Calu3 (cell line): ENCODE data around the gene NFATC3. TPM values are rescaled to one million over a fixed set of nuclear protein-coding genes. Genes with fewer than 3 reads are reported as not detected.
A peak's percentile ranks its signal among the peaks of the same experiment; 100 is the strongest.

ENCODE experiments used
- BruUV-seq: library from RNA; stranded (reverse); fragments of 400-500 nt; replicated peaks from 2 replicates; lab custom pipeline; 2021; lab: Mats Ljungman, UMichigan
- CTCF ChIA-PET: fragments of 300-600 bp; sonication (Branson Sonifier 250); formaldehyde crosslinking; loops from one replicate; lab custom pipeline; 2022; ENCODE audit warnings: antibody characterized with exemption; lab: Charles Lee
- DNase-seq: peaks from one replicate; pipeline ENCODE4 v3.0.0; 2022
- H3K27ac Mint-ChIP-seq: one replicate; pipeline ENCODE4 v1.8.0; 2022; ENCODE audit warnings: mixed read lengths; ENCODE audit not compliant: unreplicated experiment
- H3K27me3 Mint-ChIP-seq: one replicate; pipeline ENCODE4 v1.8.0; 2022; ENCODE audit warnings: mixed read lengths; ENCODE audit not compliant: unreplicated experiment
- H3K36me3 Mint-ChIP-seq: one replicate; pipeline ENCODE4 v1.8.0; 2022; ENCODE audit warnings: mild to moderate bottlenecking, moderate library complexity, mixed read lengths; ENCODE audit not compliant: insufficient read depth, unreplicated experiment
- H3K4me1 Mint-ChIP-seq: one replicate; pipeline ENCODE4 v1.8.0; 2022; ENCODE audit warnings: mild to moderate bottlenecking, low read depth, mixed read lengths; ENCODE audit not compliant: unreplicated experiment
- H3K4me3 Mint-ChIP-seq: one replicate; pipeline ENCODE4 v1.8.0; 2022; ENCODE audit warnings: mild to moderate bottlenecking, low read depth, moderate library complexity, mixed read lengths; ENCODE audit not compliant: unreplicated experiment
- H3K9me3 Mint-ChIP-seq: one replicate; pipeline ENCODE4 v1.8.0; 2022; ENCODE audit warnings: low read depth, mixed read lengths; ENCODE audit not compliant: unreplicated experiment
- CTCF ChIP-seq: fragments of 200-600 bp; IDR thresholded peaks from one replicate; pipeline ENCODE4 v1.8.0; 2022; ENCODE audit warnings: antibody characterized with exemption; ENCODE audit not compliant: unreplicated experiment
- intact Hi-C: fragments of 100-400 bp; cut with micrococcal nuclease; formaldehyde crosslinking; loops from one replicate; pipeline ENCODE4 v1.10.0; 2022; ENCODE audit not compliant: unreplicated experiment
- total RNA-seq: library from RNA; stranded (reverse); gene quantifications from 2 replicates; pipeline ENCODE4 v1.2.3, GENCODE V29; 2022

NFATC3 gene
- total RNA-seq, 1 experiment from 2014 or later, result 39.3 TPM

GRCh38 chr16:68246121-68246520 lies 161.0 kb downstream of the NFATC3 start:
- Mint-ChIP-seq H3K9me3 (no peaks in the 10 kb centered on the region), H3K4me3 (peak overlapping the region; percentile 93), H3K27me3 (no peaks in the 10 kb centered on the region), H3K27ac (no peak overlapping the region), H3K4me1 (peaks cover 25% of the 10 kb centered on the region), H3K36me3 (peaks cover 48% of the 10 kb centered on the region)
- CTCF ChIA-PET, result no interaction called here
- no peak for TF ChIP-seq CTCF
- intact Hi-C loops, result no loop called here
- no TSS peak for BruUV-seq
- DNase-seq, result no peak

- Mint-ChIP-seq H3K27ac (no peak overlapping the region), H3K4me3 (peak overlapping the region; percentile 93), H3K27me3 (no peaks in the 10 kb centered on the region), H3K9me3 (no peaks in the 10 kb centered on the region), H3K4me1 (peaks cover 25% of the 10 kb centered on the region), H3K36me3 (peaks cover 51% of the 10 kb centered on the region)
- BruUV-seq, result no TSS peak
- CTCF ChIA-PET, result no interaction called here
- no peak for TF ChIP-seq CTCF
- intact Hi-C loops, result no loop called here
- no peak for DNase-seq
Observed at GRCh38 chr16:68246666-68247065, 161.5 kb downstream of the NFATC3 start.

- H3K27ac Mint-ChIP-seq, result no peak overlapping the region
- H3K9me3 Mint-ChIP-seq, result no peaks in the 10 kb centered on the region
- no TSS peak for BruUV-seq
- TF ChIP-seq CTCF, result no peak
- no peak overlapping the region for H3K4me3 Mint-ChIP-seq
- CTCF ChIA-PET, result no interaction called here
- no peak for DNase-seq
- intact Hi-C loops, result no loop called here
- peaks cover 50% of the 10 kb centered on the region for H3K36me3 Mint-ChIP-seq
- H3K27me3 Mint-ChIP-seq, result no peaks in the 10 kb centered on the region
- H3K4me1 Mint-ChIP-seq, result peaks cover 25% of the 10 kb centered on the region
Observed at GRCh38 chr16:68247400-68247799, 162.2 kb downstream of the NFATC3 start.

- intact Hi-C loops, result no loop called here
Observed at GRCh38 chr16:68247932-68248331, 162.8 kb downstream of the NFATC3 start.

More at GRCh38 chr16:68247932-68248331, 162.8 kb downstream of the NFATC3 start:
- no TSS peak for BruUV-seq
- H3K4me1 Mint-ChIP-seq, result peaks cover 25% of the 10 kb centered on the region
- no peak overlapping the region for H3K4me3 Mint-ChIP-seq
- H3K36me3 Mint-ChIP-seq, result peaks cover 45% of the 10 kb centered on the region
- H3K9me3 Mint-ChIP-seq, result no peaks in the 10 kb centered on the region
- no peaks in the 10 kb centered on the region for H3K27me3 Mint-ChIP-seq
- DNase-seq, result no peak
- CTCF ChIA-PET, result interaction anchor here (0.6 kb wide), 1 partner anchor 21 kb away, joined by 3 read pairs; no protein-coding TSS in a partner anchor
- no peak for TF ChIP-seq CTCF
- no peak overlapping the region for H3K27ac Mint-ChIP-seq
